HG02981 (cell line): ENCODE measurements around the gene TBCA.
A peak's percentile ranks its signal among the peaks of the same experiment; 100 is the strongest.
"Not testable (repeated sequence)": the region's sequence is repeated elsewhere in the genome, so short reads cannot be mapped to it uniquely, and the experiment has no call there.

Source experiments
- ATAC-seq: cut with Tn5 transposase; IDR thresholded peaks from one replicate; pipeline ENCODE4 v1.9.1; 2021; ENCODE audit warnings: mild to moderate bottlenecking, moderate library complexity; ENCODE audit not compliant: unreplicated experiment

The TBCA gene

DNA sequence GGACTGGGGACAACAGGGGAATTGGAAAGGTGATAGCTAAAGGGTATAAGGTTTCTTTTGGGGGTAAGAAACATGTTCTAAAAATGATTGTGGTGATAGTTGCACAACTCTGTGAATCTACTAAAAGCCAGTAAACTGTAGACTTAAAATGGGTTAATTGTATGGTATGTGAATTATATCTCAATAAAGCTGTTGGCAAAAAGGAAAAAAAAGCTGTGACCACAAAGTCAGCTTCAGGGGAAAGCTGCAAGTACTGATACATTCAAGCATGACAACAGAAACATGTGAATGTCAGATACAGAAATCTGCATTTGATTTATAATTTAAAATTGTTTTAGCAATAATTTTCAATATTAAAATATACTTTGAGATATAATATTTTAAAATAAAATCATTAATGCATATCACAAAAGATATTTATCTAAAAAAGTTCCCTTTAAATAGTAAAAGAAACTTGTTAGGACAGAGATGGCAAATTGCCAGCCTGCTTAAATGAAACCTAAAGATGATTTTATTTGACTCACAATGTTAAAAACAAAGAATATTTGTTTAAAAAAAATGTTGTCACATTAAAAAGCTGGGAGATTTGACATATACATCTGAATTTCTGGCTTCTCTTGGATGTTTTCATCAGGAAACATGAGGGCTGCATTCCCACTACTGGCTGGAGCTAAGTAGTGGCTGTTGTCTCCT, 66.0 kb downstream of the TBCA start:
- no peak for ATAC-seq

DNA sequence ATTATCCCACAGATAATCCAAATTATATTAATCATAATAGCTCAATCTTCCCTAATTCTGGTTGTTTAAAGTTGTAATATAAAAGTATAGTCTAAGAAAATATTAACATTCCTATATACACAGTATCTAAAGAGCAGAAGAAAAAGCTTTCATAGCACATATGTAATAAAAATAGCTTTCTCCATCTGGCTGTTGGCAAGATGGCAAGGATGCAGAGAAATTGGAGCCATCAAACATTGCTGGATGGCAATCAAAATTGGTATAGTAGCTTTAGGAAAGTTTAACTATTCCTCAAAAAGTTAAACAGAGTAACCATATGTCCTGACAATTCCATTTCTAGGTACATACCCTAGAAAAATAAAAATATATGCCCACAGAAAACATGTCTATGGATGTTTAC, 66.8 kb downstream of the TBCA start:
- ATAC-seq, result no peak

DNA sequence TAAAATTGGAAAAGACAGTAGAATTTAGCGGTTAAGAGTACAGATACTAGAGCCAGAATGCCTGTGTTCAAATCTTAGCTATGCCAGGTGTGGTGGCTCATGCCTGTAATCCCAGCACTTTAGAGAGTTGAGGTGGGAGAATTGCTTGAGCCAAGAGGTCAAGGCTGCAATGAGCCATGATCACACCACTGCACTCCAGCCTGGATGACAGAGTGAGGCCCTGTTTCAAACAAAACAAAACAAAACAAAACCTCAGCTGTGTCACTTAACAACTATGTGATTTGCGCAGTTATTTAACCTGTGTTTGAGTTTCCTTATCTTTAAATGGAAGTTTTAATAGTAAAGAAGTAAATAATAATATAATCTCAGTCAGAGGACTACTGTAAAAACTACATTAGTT, 68.3 kb downstream of the TBCA start:
- no peak for ATAC-seq

DNA sequence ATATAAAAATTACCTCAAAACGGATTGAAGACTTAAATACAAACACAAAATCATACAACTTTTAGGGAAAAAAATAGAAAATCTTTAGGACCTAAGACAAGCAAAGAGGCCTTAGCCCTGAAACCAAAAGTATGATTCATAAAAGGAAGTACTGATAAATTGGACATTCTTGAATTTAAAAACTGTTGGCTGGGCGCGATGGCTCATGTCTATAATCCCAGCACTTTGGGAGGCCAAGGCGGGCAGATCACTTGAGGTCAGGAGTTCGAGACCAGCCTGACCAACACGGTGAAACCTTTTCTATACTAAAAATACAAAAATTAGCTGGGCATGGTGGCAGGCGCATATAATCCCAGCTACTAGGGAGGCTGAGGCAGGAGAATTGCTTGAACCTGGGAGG, 76.6 kb downstream of the TBCA start:
- not testable (repeated sequence) for ATAC-seq

DNA sequence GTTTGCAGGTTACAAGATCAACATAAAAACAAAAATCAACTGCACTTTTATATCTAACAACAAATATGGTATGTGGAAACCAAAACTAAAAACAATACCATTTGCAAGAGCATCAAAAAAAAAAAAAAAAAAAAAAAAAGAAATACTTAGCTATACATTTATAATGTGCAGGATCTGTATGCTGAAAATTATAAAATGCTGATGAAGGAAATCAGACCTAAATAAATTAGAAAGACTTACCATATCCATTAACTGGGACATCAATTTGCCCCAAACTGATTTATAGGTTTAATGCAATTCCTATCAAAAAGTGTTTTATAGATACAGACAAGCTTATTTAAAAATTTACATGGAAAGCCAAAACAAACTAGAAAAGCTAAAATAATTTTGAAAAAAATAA, 77.2 kb downstream of the TBCA start:
- no peak for ATAC-seq

DNA sequence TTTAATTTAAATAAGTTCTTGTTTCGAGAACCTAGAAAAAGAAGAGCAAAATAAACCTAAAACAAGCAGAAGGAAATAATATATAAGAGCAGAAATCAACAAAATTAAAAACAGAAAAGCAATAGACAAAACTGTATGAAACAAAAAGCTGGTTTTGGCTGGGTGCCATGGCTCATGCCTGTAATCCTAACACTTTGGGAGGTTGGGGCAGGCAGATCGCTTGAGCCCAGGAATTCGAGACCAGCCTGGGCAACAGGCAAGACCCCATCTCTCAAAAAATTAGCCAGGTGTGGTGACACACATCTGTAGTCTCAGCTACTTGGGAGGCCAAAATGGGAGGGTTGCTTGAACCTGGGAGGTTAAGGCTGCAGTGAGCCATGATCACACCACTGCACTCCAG, 78.4 kb downstream of the TBCA start:
- no peak for ATAC-seq

DNA sequence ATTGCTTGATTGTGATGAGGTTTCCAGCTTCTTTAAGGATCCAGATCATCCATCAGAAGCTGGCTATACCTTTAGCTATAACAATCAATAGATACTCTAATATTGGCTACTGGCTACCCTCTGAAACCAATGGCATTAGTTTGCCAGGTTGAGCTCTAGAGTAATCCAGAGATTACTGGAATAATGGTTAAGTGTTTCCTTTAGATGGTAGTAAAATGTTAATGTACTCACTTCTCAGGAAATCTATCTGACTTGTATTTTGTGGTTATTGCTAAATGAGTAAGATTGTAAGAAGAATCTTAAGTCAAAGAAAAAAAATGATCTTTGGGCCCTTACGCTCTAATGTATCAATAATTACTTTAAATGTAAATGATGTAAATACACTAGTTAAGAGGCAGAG, 80.0 kb downstream of the TBCA start:
- no peak for ATAC-seq

DNA sequence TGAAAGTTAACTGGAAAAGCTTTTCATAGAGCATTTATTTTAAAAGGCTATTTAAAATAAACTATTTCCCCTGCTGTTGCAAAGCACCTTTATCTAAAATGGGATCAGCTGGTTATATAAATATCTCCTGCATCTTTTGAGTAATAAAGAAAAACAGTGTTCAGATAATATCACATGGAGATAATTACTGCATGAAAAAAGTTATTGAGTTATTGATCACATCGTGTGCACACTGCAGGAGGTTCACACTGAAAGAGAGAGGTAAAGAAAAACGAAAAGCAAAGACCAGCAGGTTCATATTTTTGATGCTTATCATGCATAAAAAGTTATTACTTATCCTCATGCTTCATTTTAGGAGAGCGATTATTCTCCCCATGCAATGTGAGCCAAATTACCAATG, 82.2 kb downstream of the TBCA start:
- no peak for ATAC-seq

DNA sequence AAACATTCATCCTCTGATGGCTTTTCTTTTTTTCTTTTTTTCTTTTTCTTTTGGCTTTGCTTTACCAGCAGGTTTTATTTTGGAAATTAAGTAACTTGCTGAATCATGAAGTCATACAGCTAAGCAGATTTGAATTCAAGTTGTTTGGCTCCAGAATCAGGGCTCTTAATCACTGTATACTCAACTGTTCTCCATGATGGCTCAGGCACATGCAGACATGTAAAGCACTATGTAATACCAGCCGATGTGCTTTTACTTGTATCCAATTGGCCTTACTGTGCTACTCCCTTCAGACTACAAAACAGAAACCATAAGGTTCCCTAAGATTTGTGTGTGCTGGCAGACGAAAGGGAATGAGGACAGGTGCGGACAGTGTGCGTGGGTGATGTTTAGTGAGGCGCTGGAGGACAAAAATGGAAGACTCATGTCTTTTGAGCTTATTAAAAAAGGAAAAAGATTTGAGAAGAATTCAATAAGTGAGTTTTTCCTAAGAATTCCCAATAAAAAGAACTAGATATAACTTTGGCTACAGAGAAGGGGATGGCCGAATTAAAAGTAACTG, 92.9 kb downstream of the TBCA start:
- ATAC-seq, result no peak

DNA sequence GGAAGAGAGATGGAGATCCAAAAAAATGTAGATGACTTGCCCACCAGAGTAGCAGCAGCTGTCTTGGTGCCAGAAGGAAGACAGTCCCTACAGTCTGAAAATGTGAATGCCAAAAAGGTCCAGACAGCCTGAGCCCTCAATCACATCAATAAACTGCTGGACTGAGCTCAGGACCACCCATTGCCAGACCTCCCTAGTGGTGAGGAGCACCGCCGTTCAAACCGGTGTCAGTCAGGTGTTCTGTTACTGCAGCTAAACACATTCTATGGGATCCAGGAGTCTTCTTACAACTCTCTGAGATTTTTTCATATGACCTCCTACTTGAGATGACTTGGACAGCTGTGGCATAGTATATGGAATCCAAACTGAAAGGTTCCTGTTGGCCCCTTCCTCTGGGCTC, 105.6 kb downstream of the TBCA start:
- ATAC-seq, result no peak

DNA sequence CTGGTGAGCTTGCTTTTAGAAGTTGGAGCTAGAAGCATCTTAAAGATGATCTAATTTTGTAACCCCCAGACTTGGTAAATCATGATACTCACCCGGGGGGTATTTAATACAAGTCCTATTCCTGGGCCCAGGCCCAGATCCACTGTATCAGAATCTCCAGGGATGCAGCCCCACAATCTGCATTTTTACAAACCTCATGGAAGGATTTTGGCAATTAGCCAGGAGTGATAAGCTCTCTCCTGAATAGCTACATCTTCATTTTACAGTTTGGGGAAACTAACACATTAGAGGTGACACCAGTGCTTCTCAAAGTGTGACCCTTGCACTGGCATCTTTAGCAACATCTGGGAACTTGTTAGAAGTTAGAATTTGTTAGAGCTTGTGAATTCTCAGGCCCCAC, 106.5 kb downstream of the TBCA start:
- ATAC-seq, result no peak

DNA sequence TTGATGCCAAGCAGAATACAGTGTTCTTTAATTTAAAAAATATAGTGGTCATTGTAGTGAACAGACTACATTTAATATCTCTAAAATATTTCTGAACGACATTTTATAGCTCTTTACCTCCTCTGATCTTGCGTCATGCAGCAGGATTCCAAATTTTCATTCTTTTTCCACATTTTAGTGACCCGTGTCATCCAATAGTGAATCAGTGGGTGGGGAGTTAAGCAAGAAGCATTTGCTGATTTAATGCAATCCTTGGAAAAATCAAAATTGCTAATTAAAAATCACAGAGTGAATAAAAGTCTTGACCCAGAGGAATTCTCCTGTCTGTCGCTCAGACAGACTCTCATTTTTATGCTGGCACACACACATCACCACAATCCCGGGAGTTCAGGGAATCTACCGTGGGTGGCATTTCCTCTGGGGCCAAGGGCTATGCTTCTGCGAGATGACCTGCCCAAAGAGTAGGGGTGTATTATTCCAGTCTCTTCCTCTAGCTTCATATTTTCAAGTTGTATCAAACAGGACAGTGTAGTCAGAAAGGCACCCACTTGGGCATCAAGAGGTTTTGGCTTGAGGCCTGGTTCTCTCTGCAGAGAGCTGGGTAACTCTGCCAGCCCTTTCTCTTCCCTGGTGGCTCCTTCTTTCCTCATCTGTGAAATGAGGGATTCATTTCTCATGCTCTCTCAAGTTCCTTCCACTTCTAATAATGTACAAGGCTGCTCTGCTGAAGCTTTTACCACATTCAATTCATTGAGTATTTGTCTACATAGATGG, 112.9 kb downstream of the TBCA start:
- no peak for ATAC-seq

DNA sequence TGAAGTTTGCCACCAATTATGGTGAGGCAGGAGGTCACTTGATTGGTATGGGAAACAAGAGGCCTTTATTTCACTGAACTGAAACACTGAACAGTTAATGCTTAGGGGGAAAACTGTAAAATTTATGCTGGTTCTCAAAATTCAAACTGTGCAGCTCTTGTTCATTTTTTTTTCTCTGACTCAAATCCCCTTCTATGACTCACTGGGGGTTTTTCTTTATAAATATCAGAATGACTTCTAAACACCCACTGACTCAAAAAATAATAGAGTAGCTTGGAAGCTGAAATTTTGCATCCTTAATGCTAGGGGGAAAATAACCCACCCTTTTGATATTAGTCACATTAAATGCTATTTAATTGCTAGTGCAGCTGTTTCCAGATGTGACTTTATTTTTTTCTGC, 113.5 kb downstream of the TBCA start:
- ATAC-seq, result no peak

DNA sequence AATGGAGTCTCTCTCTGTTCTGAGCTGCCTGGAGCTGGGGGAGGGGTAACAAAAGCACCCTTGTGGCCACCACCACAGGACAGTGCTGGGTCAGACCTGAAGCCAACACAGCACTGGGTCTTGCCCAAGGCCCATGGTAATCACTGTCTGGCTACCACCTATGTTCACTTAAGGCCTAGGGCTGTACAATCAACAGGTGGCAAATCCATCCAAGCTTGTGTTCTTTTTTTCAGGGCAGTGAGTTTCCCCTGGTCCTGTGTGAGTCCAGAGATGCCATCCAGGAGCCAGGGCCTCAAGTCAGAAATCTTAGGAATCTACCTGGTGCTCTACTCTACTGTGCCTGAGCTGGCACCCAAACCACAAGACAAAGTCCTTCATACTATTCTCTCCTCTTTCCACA, 117.5 kb downstream of the TBCA start:
- no peak for ATAC-seq

DNA sequence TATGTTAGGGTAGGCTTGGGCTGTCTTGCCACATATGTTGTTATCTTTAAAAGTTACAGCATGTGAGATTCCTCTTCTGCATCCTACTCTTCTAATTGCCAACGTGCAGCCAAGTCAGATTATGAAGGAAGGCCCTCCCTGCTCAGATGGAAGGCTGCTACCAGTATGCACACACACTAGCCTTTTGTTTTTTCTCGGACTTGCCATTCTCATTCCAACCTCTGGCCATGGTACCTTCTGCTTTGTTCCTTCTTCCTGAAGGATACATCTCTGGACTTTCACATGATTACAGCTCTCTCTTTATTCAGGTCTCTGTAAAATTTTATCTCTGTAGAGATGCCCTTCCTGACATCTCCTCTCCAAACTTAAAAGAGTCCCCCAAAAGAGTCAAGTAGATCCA, 124.8 kb downstream of the TBCA start:
- no peak for ATAC-seq

DNA sequence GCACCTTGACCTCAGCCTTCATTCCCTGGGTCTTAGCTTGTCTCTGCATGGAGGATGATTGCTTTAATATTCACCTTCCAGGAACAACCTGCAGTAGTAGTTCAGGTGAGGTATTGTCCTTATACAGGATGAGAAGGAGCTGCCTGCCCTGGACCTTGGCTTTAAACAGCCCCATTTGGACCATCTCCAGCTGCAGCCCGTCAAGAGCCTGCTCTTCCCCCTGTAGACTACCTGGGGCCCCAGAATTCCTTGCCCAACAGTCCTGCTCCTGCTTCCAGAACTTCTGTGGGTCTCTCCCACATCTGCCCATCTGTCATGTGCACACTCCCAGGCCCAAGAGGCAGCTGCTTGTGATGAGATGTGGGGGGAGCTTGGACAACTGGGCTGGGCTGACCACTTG, 125.5 kb downstream of the TBCA start:
- no peak for ATAC-seq

DNA sequence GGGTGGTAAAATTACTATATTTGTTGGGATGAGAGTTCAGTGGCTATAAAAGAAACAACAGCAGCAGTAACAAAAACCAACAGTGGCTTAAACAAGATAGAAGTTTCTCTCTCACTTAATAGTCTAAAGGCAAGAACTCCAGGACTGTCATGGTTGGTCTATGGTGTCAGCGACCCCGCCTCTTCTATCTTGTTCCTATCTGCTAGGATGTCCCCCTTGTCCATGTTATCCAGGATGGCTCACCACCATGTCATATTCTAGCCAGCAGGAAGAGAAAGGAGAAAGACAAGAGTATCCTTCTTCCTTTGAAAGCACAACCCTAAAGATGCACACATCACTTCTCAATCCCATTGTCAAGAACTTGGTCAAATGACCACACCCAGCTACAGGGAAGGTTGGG, 126.4 kb downstream of the TBCA start:
- no peak for ATAC-seq

DNA sequence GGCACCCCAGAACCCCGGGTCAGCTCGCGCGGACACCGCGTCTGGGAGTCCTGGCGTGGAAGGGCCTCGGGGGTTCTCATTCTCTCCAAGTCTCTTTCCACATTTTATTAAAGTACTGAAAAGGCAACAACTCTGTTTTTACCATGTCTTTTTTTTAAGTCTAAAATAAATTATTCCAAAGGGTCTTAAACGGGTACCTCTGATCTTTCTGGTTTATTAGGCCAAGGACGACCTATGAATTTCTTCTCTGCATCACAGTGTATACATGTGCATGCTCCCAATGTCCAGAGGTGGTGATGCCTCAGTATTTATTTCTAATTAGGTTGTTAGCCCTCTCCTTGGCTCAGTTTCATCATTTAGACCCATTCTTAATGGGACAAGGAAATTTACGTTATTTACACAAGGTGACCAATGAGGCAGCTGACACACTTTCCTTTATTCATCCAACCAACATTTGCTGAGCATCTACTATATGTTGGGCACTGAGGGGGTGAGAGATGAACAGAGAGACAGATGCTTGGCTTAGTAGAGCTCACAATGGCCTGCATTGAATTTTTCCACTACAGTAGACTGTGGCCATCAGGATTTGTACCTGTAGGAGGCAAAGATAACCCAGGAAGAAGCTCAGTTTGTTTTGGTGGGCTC, 130.0 kb downstream of the TBCA start:
- no peak for ATAC-seq

DNA sequence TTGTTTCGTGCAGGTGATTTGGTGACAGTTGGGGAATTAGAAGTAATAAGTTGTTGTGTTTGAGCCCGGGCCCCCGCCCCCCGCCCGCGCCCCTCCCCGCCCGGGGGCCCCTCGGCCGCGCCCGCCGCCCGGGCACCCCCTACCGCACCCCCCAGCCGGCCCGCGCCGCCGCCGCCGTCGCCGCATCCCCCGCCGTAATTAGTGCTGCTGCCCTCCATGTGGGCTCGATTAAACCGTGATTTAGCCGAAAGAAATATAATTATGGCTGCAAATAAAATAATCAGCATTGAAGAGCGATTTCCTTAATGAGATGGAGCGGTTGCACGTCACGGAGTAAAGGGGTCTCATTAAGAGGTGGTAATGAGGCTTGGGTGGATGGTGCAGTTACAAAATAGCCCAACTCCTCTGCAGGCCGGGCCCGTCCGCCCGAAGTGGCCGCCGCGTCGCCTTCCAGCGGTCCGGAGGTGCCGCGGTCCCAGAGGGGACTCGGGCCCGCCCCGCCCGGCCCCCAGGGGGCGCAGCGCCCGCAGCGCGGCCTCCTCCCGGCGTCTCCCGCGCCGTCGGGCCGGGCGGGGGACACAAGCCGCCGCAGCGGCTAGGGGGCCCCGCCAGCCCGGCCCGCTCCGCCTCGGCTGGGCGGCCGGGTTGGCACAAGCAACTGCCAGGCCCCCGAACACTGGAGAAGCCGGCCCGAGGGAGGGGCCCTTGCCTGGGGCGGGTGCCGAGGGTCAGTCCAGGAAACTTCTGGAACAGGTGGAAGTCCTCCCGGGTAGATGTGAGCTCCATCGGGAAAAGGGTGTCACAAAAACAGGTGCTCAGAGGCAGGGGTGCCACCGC, 130.8 kb downstream of the TBCA start:
- peak; percentile 59 for ATAC-seq

DNA sequence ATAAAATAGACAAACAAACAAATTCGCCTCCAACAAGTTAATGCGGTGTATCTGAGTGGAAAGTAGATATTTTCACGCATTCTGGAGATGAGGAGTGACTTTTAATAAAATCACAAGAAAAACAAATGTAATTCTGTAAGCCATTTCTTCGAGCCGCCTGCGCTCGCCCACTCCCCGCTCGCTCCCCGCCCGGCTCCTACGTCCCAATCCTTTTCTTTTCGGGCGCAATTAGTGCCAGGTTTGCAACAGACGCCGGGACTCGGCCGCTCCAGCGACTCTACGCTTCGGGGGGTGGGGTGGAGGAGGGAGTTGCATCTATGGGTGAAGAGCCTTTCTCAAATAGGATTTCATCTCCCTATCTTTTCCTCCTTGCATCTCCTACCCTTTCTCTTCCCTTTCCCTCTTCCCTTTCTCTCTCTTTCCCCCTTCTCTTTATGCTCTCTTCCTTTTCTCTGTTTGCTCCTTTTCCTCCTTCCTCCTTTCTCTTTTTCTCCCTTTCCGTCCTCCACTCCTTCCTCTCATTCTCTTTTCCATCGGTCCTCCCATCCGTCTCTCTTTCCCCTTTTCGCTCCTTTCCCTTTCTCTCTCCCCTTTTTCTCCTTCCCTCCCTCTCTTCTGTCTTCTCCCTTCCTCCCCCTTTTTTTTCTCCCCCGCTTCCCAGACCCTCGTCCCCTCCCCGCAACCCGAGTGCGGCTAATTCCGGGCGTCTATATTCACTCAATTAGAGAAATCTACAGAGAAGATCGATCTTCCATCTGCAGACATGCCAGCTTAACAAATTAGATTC, 131.6 kb downstream of the TBCA start:
- ATAC-seq, result no peak
